Nephron (organoid): ENCODE results near the gene BDKRB2.
A peak's percentile ranks its signal among the peaks of the same experiment; 100 is the strongest.

ENCODE experiments used
- H3K27ac Mint-ChIP-seq, 3 experiments: 2 replicates each; pipeline ENCODE4 v1.8.0; 2020; ENCODE audit warnings: mixed read lengths in 3 of 3, mild to moderate bottlenecking in 2 of 3, moderate library complexity in 1 of 3
- H3K27me3 Mint-ChIP-seq: 2 replicates; pipeline ENCODE4 v1.8.0; 2021; ENCODE audit warnings: low read depth, mild to moderate bottlenecking, moderate library complexity, mixed read lengths
- H3K36me3 Mint-ChIP-seq: 2 replicates; pipeline ENCODE4 v1.8.0; 2020; ENCODE audit warnings: low read depth, mixed read lengths
- H3K4me1 Mint-ChIP-seq: 2 replicates; pipeline ENCODE4 v1.8.0; 2020; ENCODE audit warnings: mixed read lengths
- H3K4me3 Mint-ChIP-seq, 3 experiments: 2 replicates each; pipeline ENCODE4 v1.8.0; 2020; ENCODE audit warnings: mild to moderate bottlenecking in 3 of 3, mixed read lengths in 3 of 3, moderate library complexity in 2 of 3
- H3K9me3 Mint-ChIP-seq: 2 replicates; pipeline ENCODE4 v1.8.0; 2020; ENCODE audit warnings: mixed read lengths
- CTCF ChIP-seq, 3 experiments: fragments of 200-600 bp; sonication (generic); IDR thresholded peaks; one replicate each; pipeline ENCODE4 v1.5.0; 2021; ENCODE audit warnings: antibody characterized with exemption in 3 of 3; ENCODE audit not compliant: unreplicated experiment in 3 of 3

Gene BDKRB2

GRCh38 chr14:96201157-96201556 lies 3.5 kb upstream of the BDKRB2 start:
- H3K4me3 Mint-ChIP-seq = no peak overlapping the region
- TF ChIP-seq CTCF (IDR thresholded peaks at IDR 0.05; ENCODE audit: unreplicated experiment in 3 of 3) = no peak
- H3K4me1 Mint-ChIP-seq = peaks cover 13% of the 10 kb centered on the region
- peaks cover 50% of the 10 kb centered on the region for H3K27me3 Mint-ChIP-seq
- H3K36me3 Mint-ChIP-seq = no peaks in the 10 kb centered on the region
- no peak overlapping the region for H3K27ac Mint-ChIP-seq
- H3K9me3 Mint-ChIP-seq = no peaks in the 10 kb centered on the region

- H3K27me3 Mint-ChIP-seq = peaks cover 44% of the 10 kb centered on the region
- TF ChIP-seq CTCF (IDR thresholded peaks at IDR 0.05; ENCODE audit: unreplicated experiment in 3 of 3) = no peak
- H3K4me3 Mint-ChIP-seq = peak overlapping the region in 1 of 3 experiments; percentile 30
- H3K4me1 Mint-ChIP-seq = peaks cover 13% of the 10 kb centered on the region
- no peaks in the 10 kb centered on the region for H3K36me3 Mint-ChIP-seq
- H3K27ac Mint-ChIP-seq = no peak overlapping the region
- H3K9me3 Mint-ChIP-seq = no peaks in the 10 kb centered on the region
Measured at GRCh38 chr14:96201965-96202364, 2.7 kb upstream of the BDKRB2 start.

GRCh38 chr14:96202441-96203094 lies 2.1 kb upstream of the BDKRB2 start:
- Mint-ChIP-seq H3K9me3 (no peaks in the 10 kb centered on the region), H3K36me3 (no peaks in the 10 kb centered on the region), H3K4me1 (peaks cover 13% of the 10 kb centered on the region), H3K4me3 (peak overlapping the region; percentile 1 to 29 (median 7)), H3K27ac (no peak overlapping the region), H3K27me3 (peaks cover 44% of the 10 kb centered on the region)
- no peak for TF ChIP-seq CTCF (IDR thresholded peaks at IDR 0.05; ENCODE audit: unreplicated experiment in 3 of 3)

- Mint-ChIP-seq H3K27ac (no peak overlapping the region), H3K9me3 (no peaks in the 10 kb centered on the region), H3K4me3 (peak overlapping the region; percentile 57 to 68 (median 67)), H3K27me3 (peaks cover 44% of the 10 kb centered on the region), H3K4me1 (peaks cover 13% of the 10 kb centered on the region), H3K36me3 (no peaks in the 10 kb centered on the region)
- no peak for TF ChIP-seq CTCF (IDR thresholded peaks at IDR 0.05; ENCODE audit: unreplicated experiment in 3 of 3)
Measured at GRCh38 chr14:96203116-96203515, 1.5 kb upstream of the BDKRB2 start.

- H3K36me3 Mint-ChIP-seq = no peaks in the 10 kb centered on the region
- H3K4me3 Mint-ChIP-seq = peak overlapping the region; percentile 63 to 81 (median 78)
- H3K4me1 Mint-ChIP-seq = peaks cover 13% of the 10 kb centered on the region
- no peaks in the 10 kb centered on the region for H3K9me3 Mint-ChIP-seq
- peak overlapping the region in 1 of 3 experiments; percentile 0 for H3K27ac Mint-ChIP-seq
- no peak for TF ChIP-seq CTCF (IDR thresholded peaks at IDR 0.05; ENCODE audit: unreplicated experiment in 3 of 3)
- peaks cover 41% of the 10 kb centered on the region for H3K27me3 Mint-ChIP-seq
Measured at GRCh38 chr14:96203635-96204034, 1.0 kb upstream of the BDKRB2 start.
